GM20431 (cell line): ENCODE results near the gene STAT5B.

Source experiments
- in situ Hi-C: fragments of 300-500 bp; cut with MseI, MboI; formaldehyde crosslinking; loops from one replicate; pipeline ENCODE4 v1.15.0; 2020; ENCODE audit warnings: low sequenced_read_pairs; ENCODE audit not compliant: unreplicated experiment

Gene STAT5B

GRCh38 chr17:42184713-42185620, 91.2 kb downstream of the STAT5B start, which contains the start of gene HCRT:
Gene HCRT, minus strand, starts transcription at chr17:42185452. Its CDS starts 87 bp downstream, at chr17:42185365.
- in situ Hi-C loops: no loop called here

- in situ Hi-C loops: no loop called here
Observed at GRCh38 chr17:42183741-42184711, 92.2 kb downstream of the STAT5B start.

- in situ Hi-C loops: no loop called here
Observed at GRCh38 chr17:42182927-42183734, 93.1 kb downstream of the STAT5B start.

- in situ Hi-C loops: no loop called here
Observed at GRCh38 chr17:42181851-42182207, 94.4 kb downstream of the STAT5B start.

- in situ Hi-C loops: no loop called here
Observed at GRCh38 chr17:42180922-42181850, 95.0 kb downstream of the STAT5B start, which contains the start of gene KCNH4. Gene KCNH4, minus strand, starts transcription at chr17:42181142. Its CDS starts 197 bp downstream, at chr17:42180945.

- in situ Hi-C loops: no loop called here
Observed at GRCh38 chr17:42180411-42180921, 95.7 kb downstream of the STAT5B start.

GRCh38 chr17:42179911-42180410, 96.2 kb downstream of the STAT5B start:
- in situ Hi-C loops: no loop called here

- in situ Hi-C loops: no loop called here
Observed at GRCh38 chr17:42179335-42179734, 96.9 kb downstream of the STAT5B start.

- in situ Hi-C loops: no loop called here
Observed at GRCh38 chr17:42178817-42179216, 97.4 kb downstream of the STAT5B start.

- in situ Hi-C loops: no loop called here
Observed at GRCh38 chr17:42177684-42178083, 98.5 kb downstream of the STAT5B start.

GRCh38 chr17:42174126-42174783, 101.9 kb downstream of the STAT5B start:
- in situ Hi-C loops: no loop called here

GRCh38 chr17:42171831-42172230, 104.4 kb downstream of the STAT5B start:
- in situ Hi-C loops: no loop called here

GRCh38 chr17:42169351-42169750, 106.8 kb downstream of the STAT5B start:
- in situ Hi-C loops: no loop called here

- in situ Hi-C loops: no loop called here
Observed at GRCh38 chr17:42167807-42168206, 108.4 kb downstream of the STAT5B start.

GRCh38 chr17:42166196-42166763, 109.9 kb downstream of the STAT5B start:
- in situ Hi-C loops: no loop called here

- in situ Hi-C loops: no loop called here
Observed at GRCh38 chr17:42165751-42166150, 110.4 kb downstream of the STAT5B start.

- in situ Hi-C loops: no loop called here
Observed at GRCh38 chr17:42163696-42164407, 112.3 kb downstream of the STAT5B start.
